NCI-H2081 (cell line): ENCODE results near the gene UGCG.

ENCODE experiments used
- DNase-seq, 2 experiments: peaks; one replicate each; lab custom pipeline; 2025; lab: John Stamatoyannopoulos, UW

UGCG gene

GRCh38 chr9:111984086-111984802, 87.6 kb downstream of the UGCG start:
- no peak for DNase-seq
